ENCODE measurements around the gene DLGAP1.

DNA sequence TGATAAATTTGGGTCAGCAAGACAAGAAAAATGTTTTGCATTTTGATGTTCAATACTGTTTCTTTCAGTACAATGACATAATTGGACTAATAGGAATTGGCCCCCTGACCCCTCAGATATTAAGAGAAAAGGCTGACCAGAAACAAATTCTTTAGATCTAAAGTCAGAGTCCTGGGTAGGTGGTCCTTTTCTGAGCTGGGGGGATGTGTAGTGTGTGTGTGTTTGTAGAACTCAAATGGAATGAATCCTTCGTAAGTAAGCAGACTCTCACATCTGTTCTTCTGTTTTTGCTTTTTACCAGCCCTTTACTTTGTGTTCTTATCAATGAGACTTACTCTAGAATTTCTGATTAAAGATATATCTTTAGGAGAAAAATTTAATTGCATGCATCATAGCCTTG lies 677.4 kb downstream of the DLGAP1 start:
- TF ChIP-seq, protein P1, sequence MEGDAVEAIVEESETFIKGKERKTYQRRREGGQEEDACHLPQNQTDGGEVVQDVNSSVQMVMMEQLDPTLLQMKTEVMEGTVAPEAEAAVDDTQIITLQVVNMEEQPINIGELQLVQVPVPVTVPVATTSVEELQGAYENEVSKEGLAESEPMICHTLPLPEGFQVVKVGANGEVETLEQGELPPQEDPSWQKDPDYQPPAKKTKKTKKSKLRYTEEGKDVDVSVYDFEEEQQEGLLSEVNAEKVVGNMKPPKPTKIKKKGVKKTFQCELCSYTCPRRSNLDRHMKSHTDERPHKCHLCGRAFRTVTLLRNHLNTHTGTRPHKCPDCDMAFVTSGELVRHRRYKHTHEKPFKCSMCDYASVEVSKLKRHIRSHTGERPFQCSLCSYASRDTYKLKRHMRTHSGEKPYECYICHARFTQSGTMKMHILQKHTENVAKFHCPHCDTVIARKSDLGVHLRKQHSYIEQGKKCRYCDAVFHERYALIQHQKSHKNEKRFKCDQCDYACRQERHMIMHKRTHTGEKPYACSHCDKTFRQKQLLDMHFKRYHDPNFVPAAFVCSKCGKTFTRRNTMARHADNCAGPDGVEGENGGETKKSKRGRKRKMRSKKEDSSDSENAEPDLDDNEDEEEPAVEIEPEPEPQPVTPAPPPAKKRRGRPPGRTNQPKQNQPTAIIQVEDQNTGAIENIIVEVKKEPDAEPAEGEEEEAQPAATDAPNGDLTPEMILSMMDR (IDR thresholded peaks at IDR 0.05; ENCODE audit: control extremely low read depth in 1 of 3, insufficient read depth in 1 of 3, low read depth in 1 of 3, low read length in 3 of 3), result no peak
- TF ChIP-seq CHD1 (IDR thresholded peaks at IDR 0.05; ENCODE audit: low read depth, low read length) (no peak), SP4 (IDR thresholded peaks at IDR 0.05; ENCODE audit: low read length) (no peak), POLR2A (IDR thresholded peaks at IDR 0.05; ENCODE audit: control extremely low read depth in 1 of 2, low read depth in 2 of 2, low read length in 2 of 2) (no peak)
- TF ChIP-seq, protein P2, sequence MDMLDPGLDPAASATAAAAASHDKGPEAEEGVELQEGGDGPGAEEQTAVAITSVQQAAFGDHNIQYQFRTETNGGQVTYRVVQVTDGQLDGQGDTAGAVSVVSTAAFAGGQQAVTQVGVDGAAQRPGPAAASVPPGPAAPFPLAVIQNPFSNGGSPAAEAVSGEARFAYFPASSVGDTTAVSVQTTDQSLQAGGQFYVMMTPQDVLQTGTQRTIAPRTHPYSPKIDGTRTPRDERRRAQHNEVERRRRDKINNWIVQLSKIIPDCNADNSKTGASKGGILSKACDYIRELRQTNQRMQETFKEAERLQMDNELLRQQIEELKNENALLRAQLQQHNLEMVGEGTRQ (IDR thresholded peaks at IDR 0.05; ENCODE audit: low read length), result no peak
- TF ChIP-seq, protein P3, sequence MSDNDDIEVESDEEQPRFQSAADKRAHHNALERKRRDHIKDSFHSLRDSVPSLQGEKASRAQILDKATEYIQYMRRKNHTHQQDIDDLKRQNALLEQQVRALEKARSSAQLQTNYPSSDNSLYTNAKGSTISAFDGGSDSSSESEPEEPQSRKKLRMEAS (IDR thresholded peaks at IDR 0.05), result no peak
